Retinal pigment epithelial cell (primary cell): ENCODE data around the gene TERB2.
"Not testable (repeated sequence)": the region's sequence is repeated elsewhere in the genome, so short reads cannot be mapped to it uniquely, and the experiment has no call there.

Source experiments
- DNase-seq: peaks from one replicate; pipeline ENCODE4 v3.0.0-alpha.2; 2010; ENCODE audit warnings: low read depth
- H3K4me3 ChIP-seq: 2 replicates; pipeline ENCODE4 v1.5.1; 2011; ENCODE audit warnings: mild to moderate bottlenecking, low read length, control low read depth, moderate library complexity
- TF ChIP-seq, protein P1 (sequence below): conservative IDR thresholded peaks from 2 replicates; pipeline ENCODE4 v1.5.1; 2011; ENCODE audit warnings: low read depth, low read length, control low read depth, inconsistent platforms

TERB2 gene, protein sequence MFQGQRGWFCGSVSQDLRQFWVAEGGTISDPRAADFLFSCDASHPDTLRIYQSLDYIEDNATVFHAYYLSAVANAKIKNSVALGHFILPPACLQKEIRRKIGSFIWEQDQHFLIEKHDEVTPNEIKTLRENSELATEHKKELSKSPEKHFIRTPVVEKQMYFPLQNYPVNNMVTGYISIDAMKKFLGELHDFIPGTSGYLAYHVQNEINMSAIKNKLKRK

DNA sequence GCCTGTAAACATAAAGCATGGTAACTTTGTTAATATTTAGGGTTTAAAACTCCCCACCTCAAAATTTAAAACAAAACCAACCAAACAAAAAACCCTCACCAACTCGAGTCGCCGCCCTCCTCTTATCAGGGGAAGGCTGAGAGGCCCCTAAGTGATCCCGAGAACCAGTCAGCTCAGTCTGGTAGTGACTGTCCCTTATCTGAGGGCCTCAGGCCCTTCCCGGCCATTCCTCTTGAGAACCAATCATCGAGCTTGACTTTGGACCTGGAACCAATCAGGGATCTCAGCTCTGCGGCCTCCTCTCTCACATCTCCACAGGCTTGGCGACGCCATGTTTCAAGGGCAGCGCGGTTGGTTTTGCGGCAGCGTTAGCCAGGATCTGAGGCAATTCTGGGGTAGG, at the start of gene TERB2:
TSS of gene TERB2 (plus strand) at position 300 of the 400 bp plus-strand sequence. CDS start at position 332, 32 bp downstream.
- TF ChIP-seq, protein P1, sequence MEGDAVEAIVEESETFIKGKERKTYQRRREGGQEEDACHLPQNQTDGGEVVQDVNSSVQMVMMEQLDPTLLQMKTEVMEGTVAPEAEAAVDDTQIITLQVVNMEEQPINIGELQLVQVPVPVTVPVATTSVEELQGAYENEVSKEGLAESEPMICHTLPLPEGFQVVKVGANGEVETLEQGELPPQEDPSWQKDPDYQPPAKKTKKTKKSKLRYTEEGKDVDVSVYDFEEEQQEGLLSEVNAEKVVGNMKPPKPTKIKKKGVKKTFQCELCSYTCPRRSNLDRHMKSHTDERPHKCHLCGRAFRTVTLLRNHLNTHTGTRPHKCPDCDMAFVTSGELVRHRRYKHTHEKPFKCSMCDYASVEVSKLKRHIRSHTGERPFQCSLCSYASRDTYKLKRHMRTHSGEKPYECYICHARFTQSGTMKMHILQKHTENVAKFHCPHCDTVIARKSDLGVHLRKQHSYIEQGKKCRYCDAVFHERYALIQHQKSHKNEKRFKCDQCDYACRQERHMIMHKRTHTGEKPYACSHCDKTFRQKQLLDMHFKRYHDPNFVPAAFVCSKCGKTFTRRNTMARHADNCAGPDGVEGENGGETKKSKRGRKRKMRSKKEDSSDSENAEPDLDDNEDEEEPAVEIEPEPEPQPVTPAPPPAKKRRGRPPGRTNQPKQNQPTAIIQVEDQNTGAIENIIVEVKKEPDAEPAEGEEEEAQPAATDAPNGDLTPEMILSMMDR, result no peak
- no peak for DNase-seq

DNA sequence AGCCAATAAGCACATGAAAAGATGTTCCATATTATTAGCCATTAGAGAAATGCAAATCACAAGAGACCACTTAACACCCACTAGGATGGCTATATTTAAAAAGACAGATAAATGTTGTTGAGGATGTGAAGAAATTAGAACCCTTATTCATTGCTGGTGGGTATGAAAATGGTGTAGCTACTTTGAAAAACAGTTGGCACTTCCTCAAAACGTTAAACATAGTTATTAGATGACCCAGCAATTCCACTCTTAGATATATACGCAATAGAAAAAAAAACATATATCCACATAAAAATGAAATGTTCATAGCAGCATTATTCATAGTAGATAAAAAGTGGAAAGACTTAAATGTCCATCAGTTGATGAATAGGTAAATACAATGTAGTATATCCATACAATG, 47.1 kb upstream of the TERB2 start:
- DNase-seq, result no peak
- TF ChIP-seq, protein P1, result no peak
- no peak overlapping the region for H3K4me3 ChIP-seq

More for the DNA sequence above, at the start of gene TERB2:
- H3K4me3 ChIP-seq, result no peak within 1 kb of the TSS

DNA sequence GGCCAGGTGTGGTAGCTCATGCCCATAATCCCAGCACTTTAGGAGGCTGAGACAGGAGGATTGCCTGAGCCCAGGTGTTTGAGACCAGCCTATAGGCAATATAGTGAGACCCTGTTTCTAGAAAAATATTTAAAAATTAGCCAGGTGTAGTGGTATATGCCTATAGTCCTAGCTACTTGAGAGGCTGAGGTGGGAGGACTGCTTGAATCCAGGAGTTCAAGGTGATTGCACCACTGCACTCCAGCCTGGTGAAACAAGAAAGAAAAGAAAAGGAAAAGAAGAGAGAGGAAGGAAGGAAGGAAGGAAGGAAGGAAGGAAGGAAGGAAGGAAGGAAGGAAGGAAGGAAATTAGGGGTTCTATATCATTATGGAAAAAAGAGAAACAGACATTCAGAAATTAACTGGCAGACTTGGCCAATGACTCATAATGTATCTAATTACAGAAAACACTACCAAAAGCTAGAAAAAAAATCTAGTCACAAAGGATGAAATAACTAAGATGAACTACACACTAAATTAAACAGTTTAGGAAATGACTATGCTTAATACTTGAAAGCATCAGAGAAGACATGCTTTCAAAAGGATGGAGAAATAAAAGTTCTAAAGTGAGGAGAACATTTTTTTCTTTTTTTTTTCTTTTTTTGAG, 45.4 kb upstream of the TERB2 start:
- DNase-seq, result no peak
- no peak overlapping the region for H3K4me3 ChIP-seq
- TF ChIP-seq, protein P1, result no peak

DNA sequence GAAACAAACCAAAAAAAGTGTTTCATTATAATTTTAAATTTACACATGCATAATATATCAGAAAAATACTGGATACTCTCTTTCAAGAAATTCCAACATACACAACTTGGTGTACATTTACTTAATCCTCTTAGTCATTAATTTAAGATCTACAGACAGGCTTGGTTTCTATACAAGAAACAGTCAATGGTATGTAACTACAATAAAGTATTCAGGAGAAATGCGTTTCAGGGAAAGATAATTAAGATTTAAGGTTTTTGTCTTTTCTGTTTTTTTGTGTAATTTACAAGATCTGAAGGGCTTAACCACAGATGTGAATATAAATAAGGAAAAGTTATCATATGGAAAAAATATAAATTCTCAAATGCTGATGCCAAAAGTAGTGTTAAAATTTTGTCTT, 44.3 kb upstream of the TERB2 start:
- not testable (repeated sequence) for H3K4me3 ChIP-seq, DNase-seq

DNA sequence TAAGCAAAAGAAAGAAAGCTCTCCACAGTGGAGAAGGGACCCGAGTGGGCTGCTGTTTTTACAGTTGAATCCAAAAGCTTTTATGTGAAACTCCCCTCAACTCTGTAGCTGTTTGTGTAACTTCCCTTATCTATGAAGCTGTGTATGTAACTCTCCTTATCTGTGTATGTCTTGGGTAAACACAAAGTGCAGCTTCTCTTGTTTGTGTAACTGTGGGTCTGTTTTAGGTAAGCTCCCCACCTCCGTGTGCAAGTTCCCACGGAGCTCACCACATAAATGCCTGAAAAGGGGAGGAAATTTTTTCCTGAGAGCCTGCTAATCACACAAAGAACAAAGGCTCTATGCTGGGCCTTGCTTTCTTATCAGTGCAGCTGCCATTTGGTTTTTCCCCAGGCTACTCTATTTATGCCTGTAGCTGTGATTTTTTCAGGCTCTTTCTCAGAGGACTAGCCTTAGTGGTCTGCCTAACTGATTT, 43.5 kb upstream of the TERB2 start:
- not testable (repeated sequence) for H3K4me3 ChIP-seq, DNase-seq

DNA sequence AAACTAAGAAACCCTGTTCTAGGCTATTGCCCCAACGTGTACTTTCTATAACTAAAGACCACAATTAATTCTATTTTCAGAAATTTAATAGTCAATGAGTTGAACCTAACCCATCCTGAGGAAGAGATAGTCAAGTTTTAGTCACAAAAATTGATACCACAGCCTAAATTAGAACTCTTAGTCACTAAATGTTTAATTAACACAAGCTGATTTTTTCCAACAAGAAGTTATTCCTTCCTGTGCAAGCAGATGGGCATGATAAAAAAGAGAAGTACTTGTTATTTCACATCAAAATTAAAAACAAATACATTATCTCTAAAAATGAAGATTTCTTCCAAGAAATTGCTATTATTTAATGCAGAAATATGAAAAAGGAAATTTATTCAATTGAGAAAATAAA, 38.4 kb upstream of the TERB2 start:
- no peak overlapping the region for H3K4me3 ChIP-seq
- TF ChIP-seq, protein P1, result no peak
- DNase-seq, result no peak

DNA sequence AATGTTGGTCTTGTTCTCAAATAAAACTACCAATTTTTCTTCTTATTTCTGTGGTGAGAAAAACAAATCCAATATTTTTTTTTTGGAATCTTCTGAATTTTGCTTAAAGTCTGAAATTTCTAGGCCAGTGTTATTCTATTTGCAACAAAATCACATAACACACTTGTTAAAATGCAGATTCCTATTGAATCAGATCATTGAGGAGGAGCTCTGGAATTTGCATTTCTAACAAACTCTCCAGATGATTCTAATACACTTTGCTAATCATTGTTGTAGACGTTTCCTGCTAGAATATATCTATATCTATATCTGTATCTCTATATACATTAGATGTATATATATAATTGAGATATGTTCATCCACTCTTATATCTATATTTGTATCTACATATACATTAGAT, 27.8 kb upstream of the TERB2 start:
- not testable (repeated sequence) for DNase-seq, H3K4me3 ChIP-seq

DNA sequence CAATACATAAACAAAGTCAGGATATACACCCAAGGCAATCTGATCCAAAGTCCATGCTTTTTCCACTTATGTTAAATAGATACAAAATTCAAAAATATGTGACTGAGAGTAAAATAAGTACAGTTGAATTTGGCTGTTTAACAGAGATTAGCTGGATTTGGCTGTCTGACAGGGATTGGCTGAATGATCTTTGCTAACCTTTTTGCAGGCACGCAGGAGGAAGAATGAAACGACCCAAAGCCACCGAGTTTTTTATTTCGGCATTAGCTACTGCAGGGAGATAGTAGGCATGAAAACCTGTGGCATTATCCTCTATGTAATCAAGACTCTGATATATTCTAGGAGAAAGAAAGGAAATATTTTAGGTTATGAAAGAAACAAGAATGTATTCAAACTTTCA, 26.2 kb upstream of the TERB2 start:
- H3K4me3 ChIP-seq, DNase-seq: not testable (repeated sequence)

DNA sequence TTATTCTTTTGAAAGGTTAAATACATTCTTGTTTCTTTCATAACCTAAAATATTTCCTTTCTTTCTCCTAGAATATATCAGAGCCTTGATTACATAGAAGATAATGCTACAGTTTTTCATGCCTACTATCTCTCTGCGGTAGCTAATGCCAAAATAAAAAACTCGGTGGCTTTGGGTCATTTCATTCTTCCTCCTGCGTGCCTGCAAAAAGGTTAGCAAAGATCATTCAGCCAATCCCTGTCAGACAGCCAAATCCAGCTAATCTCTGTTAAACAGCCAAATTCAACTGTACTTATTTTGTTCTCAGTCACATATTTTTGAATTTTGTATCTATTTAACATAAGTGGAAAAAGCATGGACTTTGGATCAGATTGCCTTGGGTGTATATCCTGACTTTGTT, 1.8 kb downstream of the TERB2 start:
- not testable (repeated sequence) for DNase-seq, H3K4me3 ChIP-seq

DNA sequence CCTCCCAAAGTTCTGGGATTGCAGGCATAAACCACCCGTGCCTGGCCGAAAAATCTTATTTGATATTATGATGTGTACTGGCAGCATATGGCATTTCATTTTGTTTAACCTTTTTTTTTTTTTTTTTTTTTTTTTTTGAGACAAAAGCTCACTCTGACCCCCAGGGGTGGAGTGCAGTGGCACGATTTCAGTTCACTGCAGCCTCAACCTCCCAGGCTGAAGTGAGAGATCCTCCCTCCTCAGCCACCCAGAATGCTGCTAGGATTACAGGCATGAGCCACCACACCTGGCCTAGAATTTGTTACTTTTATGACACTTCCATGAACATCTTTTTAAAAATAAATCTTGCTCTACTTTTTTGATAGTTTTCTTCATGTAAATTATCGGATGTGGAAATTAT, 12.0 kb downstream of the TERB2 start:
- TF ChIP-seq, protein P1, result no peak
- DNase-seq, result no peak
- H3K4me3 ChIP-seq, result no peak overlapping the region
